ENCODE data around the gene PTPRC. TPM values are rescaled to one million over a fixed set of nuclear protein-coding genes. Genes with fewer than 3 reads are reported as not detected.

The PTPRC gene
- total RNA-seq, 3 donors from 2014 or later (not counting 1 experiment from before 2014, with no cell fraction given) = 1,142 to 1,334 (median 1,200) TPM

- DNase-seq = no peak
- H3K9me3 Mint-ChIP-seq = no peaks in the 10 kb centered on the region
- no peak overlapping the region for H3K27ac ChIP-seq (ENCODE audit: low read length)
- no CpG with 5 or more reads among the region's 1 CpG for WGBS (ENCODE audit: insufficient coverage)
- peaks cover 62 to 82% of the 10 kb centered on the region in 2 donors for H3K4me1 Mint-ChIP-seq
- H3K4me3 ChIP-seq (ENCODE audit: low read length) = no peak overlapping the region
- peak overlapping the region; percentile 84 to 88 for H3K27ac Mint-ChIP-seq
- intact Hi-C loops (cut with micrococcal nuclease) = no loop called here
- no peaks in the 10 kb centered on the region for H3K27me3 ChIP-seq (ENCODE audit: control insufficient read depth, insufficient read depth, low read length)
- H3K4me3 Mint-ChIP-seq = no peak overlapping the region
- no peak for TF ChIP-seq CTCF (IDR thresholded peaks at IDR 0.05)
- H3K4me1 ChIP-seq (ENCODE audit: control insufficient read depth, insufficient read depth, low read length) = peaks cover 15% of the 10 kb centered on the region
- no peak for ATAC-seq
- H3K27me3 Mint-ChIP-seq (ENCODE audit: low read depth in 2 of 2) = no peaks in the 10 kb centered on the region
- no peaks in the 10 kb centered on the region for H3K9me3 ChIP-seq (ENCODE audit: control insufficient read depth, insufficient read depth, low read length)
- H3K36me3 Mint-ChIP-seq = peaks cover 41% of the 10 kb centered on the region
- H3K36me3 ChIP-seq (ENCODE audit: control insufficient read depth, insufficient read depth, low read length) = peaks cover 83% of the 10 kb centered on the region
Measured at GRCh38 chr1:198694542-198694941, 55.7 kb downstream of the PTPRC start.

DNA sequence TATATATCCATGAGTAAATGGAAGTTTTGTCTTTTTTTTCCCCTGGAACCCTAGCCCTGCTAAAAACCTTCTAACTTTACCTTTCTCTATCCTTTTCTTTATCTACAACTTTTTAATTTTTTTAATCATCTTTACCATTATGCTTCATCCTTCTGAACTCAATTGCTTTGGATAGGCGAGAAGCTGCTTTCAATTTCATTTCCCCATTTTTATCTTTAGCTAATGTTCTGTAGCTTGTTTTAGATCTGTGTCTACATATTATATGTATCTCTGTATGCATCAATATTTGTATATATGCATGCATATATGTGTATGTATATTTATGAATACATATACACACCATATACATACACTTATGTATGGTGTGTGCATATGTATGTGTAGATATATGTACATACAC, 57.4 kb downstream of the PTPRC start:
- no peak for TF ChIP-seq CTCF (IDR thresholded peaks at IDR 0.05)
- DNase-seq = no peak
- peaks cover 59 to 78% of the 10 kb centered on the region in 2 donors for H3K4me1 Mint-ChIP-seq
- Histone ChIP-seq H3K36me3 (ENCODE audit: control insufficient read depth, insufficient read depth, low read length) (peaks cover 87% of the 10 kb centered on the region), H3K4me3 (ENCODE audit: low read length) (no peak overlapping the region), H3K27me3 (ENCODE audit: control insufficient read depth, insufficient read depth, low read length) (no peaks in the 10 kb centered on the region), H3K4me1 (ENCODE audit: control insufficient read depth, insufficient read depth, low read length) (peaks cover 22% of the 10 kb centered on the region), H3K9me3 (ENCODE audit: control insufficient read depth, insufficient read depth, low read length) (no peaks in the 10 kb centered on the region), H3K27ac (ENCODE audit: low read length) (peak overlapping the region; percentile 2)
- 33% methylated on average over 1 of the region's 1 CpG for WGBS (ENCODE audit: insufficient coverage)
- peaks cover 58% of the 10 kb centered on the region for H3K36me3 Mint-ChIP-seq
- peak overlapping the region; percentile 75 for H3K4me3 Mint-ChIP-seq
- ATAC-seq = peak in 2 of 3 donors; percentile 4 to 32
- intact Hi-C loops (cut with micrococcal nuclease) = no loop called here
- peak overlapping the region; percentile 61 to 88 for H3K27ac Mint-ChIP-seq
- H3K9me3 Mint-ChIP-seq = no peaks in the 10 kb centered on the region
- H3K27me3 Mint-ChIP-seq (ENCODE audit: low read depth in 2 of 2) = no peaks in the 10 kb centered on the region

- Histone ChIP-seq H3K36me3 (ENCODE audit: control insufficient read depth, insufficient read depth, low read length) (peaks cover 89% of the 10 kb centered on the region), H3K27me3 (ENCODE audit: control insufficient read depth, insufficient read depth, low read length) (no peaks in the 10 kb centered on the region), H3K9me3 (ENCODE audit: control insufficient read depth, insufficient read depth, low read length) (no peaks in the 10 kb centered on the region), H3K4me1 (ENCODE audit: control insufficient read depth, insufficient read depth, low read length) (peaks cover 25% of the 10 kb centered on the region), H3K27ac (ENCODE audit: low read length) (no peak overlapping the region), H3K4me3 (ENCODE audit: low read length) (no peak overlapping the region)
- DNase-seq = peak; percentile 35 to 84
- Mint-ChIP-seq H3K9me3 (no peaks in the 10 kb centered on the region), H3K4me1 (peaks cover 65 to 77% of the 10 kb centered on the region in 2 donors), H3K27ac (peak overlapping the region; percentile 83 to 88), H3K36me3 (peaks cover 69% of the 10 kb centered on the region), H3K27me3 (ENCODE audit: low read depth in 2 of 2) (no peaks in the 10 kb centered on the region), H3K4me3 (peak overlapping the region; percentile 65)
- WGBS (ENCODE audit: insufficient coverage) = 86% methylated on average over 11 of the region's 13 CpGs
- TF ChIP-seq CTCF (IDR thresholded peaks at IDR 0.05) = peak; percentile 1
- intact Hi-C loops (cut with micrococcal nuclease) = loop anchor here (5.0 kb wide), 1 partner anchor 43 kb away; no protein-coding TSS in a partner anchor
- ATAC-seq = peak; percentile 42 to 81 (median 66)
Measured at GRCh38 chr1:198699167-198700015, 60.6 kb downstream of the PTPRC start.

All from natural killer cell (primary cell).